Stimulated activated CD8-positive, alpha-beta memory T cell treated with anti-CD3 and anti-CD28 coated beads, Interleukin-4, amount 100 ng/mL, for 4 hours (primary cell): ENCODE data around the gene RABGEF1.
"Not testable (repeated sequence)": the region's sequence is repeated elsewhere in the genome, so short reads cannot be mapped to it uniquely, and the experiment has no call there.

Experiments
- DNase-seq, 2 donors: peaks; one replicate each; pipeline ENCODE4 v3.0.0-alpha.2; 2020; ENCODE audit warnings: low read depth in 2 of 2, low spot score in 1 of 2

Gene RABGEF1

GRCh38 chr7:66764905-66765304, 24.4 kb downstream of the RABGEF1 start:
- DNase-seq: not testable (repeated sequence)

GRCh38 chr7:66765322-66766025, 24.9 kb downstream of the RABGEF1 start:
- DNase-seq: not testable (repeated sequence)

- no peak for DNase-seq
Observed at GRCh38 chr7:66766041-66766440, 25.5 kb downstream of the RABGEF1 start.

DNA sequence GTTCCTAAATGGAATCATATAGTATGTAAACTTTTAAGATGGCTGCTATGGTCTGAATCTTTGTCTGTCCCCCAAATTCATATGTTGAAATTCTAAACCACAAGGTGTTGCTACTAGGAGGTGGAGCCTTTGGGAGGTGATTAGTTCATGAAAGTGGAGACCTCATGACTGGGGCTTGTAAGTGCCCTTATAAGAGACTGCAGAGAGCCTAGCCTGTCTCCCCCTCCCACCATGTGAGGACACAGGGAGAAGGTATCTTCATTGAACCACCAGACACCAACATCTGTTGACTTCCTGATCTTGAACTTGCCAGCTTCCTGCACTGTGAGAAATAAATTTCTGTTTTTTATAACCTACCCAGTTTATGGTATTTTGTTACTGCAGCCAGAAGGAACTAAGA, 27.0 kb downstream of the RABGEF1 start:
- not testable (repeated sequence) for DNase-seq

DNA sequence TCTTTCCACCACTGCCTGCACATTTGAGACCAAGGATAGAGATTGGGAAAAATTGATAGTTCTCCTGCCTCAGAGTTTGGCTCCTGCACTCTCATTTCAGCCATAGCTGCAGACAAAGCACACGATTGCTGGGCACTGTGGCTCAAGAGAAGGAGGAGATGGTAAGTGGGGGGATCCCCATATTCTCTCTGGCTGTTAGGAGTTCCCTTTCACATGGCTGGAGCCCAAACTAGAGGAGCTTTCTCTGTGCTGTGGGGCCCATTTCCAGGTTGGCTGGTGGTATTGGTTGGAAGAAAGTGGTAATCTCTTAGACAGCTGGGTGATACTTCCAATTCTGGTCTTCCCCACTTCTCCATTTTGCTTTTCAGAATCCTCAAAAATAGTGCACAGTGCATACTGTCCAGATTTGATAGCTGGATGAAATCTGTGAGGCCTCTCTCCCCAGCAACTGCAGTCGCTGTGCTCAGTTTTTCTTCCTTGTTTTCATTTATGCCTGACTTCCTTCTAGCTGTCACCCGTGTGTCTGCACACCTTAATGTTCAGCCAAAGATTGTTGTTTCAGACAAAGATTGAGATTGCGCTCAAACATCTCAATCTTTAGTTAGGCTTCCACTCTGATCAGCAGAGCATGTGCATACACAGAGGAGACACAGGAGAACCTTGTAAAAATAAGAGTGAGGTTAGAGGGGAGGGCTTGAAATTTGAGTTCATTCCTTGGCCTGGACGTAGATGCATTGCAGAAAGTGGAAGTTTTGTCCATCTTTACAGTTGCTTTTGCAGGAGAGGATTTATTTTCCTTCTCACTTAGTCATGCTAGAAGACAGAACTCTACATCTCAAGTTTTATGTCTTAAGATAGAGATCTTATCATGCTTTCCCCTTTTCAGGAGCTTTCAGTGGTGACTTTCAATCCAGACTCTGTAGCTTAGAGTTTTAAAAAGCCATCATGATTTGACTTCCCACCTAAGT, 28.6 kb downstream of the RABGEF1 start:
- DNase-seq: no peak

DNA sequence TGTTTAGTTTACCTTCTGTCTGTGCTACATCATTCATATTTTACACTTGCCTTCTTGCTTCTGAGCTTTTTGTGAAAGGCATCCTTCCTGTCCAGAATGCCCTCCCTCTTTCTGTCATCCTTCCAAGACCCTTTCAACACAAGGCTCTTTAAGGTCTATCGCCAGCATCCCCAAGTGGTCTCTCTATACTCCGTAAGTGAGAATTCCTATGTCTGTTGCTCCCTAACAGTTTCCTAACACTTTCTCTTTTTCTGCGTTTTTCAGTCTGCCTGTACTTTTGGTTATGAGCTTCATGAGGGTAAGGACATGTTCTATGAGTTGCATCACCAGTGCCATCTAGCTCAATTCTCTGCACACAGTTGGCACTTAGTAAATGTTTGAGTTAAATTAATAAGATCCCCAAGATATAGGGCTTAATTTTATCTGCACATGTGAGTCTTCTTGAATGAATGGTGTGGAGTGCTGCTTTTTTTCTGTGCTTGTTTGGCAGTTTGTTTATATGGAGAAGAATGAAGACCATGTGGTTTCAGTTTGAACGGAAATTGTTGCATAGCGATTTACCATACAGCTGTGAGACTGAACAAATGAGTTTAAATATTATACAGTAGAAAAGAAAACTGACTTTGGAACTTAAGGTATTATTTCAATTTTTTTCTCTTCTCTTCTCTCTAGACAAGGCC, 29.4 kb downstream of the RABGEF1 start:
- DNase-seq: no peak

- DNase-seq: no peak
Observed at GRCh38 chr7:66771795-66772194, 31.3 kb downstream of the RABGEF1 start.

- DNase-seq: not testable (repeated sequence)
Observed at GRCh38 chr7:66773744-66774143, 33.2 kb downstream of the RABGEF1 start.

DNA sequence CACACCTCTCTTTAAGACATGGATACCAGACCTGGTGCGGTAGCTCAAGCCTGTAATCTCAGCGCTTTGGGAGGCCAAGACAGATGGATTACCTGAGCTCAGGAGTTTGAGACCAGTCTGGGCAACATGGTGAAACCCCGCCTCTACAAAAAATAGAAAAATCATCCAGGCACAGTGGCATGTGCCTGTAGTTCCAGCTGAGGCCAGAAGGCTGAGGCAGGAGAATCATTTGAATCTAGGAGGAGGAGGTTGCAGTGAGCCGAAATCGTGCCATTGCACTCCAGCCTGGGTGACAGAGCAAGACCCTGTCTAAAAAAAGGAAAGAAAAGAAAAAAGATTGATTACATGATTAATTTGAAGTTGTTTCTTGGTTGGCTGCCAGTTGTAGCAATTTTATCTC, 35.9 kb downstream of the RABGEF1 start:
- not testable (repeated sequence) for DNase-seq

DNA sequence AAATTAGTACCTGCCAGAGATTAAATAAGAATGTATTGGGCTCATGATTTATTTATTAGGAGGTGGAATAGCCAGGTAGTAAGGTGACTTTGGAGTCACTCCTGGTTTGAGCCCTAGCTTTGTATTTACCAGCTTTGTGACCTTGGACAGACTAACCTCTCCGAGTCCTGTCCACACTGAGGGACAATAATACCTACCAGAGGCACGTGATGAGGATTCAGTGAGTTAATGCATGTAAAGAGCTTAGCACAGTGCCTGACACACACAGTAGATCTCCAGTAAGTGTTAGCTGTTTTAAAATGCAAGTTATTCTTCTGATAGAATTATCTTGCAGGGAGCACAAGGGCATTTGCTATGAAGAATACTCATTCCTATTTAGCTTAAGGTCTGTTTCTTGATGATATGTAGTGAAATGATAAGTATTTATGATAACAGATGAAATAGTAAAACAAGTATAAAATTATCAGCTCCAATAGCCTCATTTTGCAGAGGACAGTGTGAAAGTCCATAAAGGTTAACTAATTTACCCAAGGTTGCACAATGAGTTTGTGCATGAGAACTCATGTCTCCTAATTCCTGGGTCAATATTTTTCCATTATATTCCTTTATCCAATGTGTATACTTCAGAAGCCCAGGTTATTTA, 36.4 kb downstream of the RABGEF1 start:
- no peak for DNase-seq

DNA sequence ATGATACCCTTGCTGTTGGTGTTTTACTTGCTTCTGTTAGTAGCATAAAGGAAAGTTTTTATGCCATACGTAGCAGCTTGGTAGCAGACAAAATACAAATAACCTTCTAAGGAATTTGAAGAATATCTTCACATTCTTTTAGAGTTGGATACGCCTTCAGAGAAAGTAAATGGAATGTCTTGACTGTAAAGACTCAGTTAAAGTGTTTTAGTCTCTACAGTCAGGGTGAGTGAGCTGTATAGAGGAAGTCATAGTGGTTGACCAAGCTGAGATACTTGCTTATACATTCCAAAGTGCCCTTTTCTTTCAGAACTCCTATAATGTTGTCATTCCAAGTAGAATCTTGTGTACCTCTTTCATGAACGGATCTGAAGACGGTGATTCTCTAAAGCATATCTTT, 37.7 kb downstream of the RABGEF1 start:
- no peak for DNase-seq

GRCh38 chr7:66779669-66780409, 39.3 kb downstream of the RABGEF1 start:
- no peak for DNase-seq

DNA sequence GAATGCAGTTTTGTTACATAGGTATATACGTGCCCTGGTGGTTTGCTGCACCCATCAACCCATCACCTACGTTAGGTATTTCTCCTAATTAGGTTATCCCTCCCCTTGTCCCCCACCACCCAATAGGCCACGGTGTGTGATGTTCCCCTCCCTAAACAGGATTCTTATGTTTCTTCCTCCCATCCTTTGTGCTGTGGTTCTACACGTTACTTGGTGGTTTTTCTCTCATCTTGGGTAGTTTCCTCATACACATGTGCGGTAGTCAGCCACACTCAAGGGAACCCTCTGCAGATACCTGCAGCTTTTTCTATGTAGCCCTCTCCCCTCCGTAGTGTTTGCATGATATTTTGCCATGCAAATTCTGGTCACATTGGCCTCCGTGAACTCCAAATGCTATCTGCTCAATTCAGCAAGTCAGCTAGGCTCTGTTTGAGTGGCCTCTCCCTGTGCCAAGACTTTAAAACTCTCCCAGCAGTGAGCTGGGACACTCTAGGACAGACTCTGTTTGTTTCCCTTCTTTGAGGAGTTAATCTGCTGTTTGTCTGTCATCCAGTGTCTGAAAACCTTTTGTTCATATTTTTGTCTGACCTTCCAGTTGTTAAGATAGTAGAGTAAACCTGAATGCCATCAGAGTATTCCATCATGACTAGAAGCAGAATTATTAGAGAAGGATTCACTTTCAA, 41.0 kb downstream of the RABGEF1 start:
- DNase-seq: no peak

GRCh38 chr7:66782875-66783274, 42.3 kb downstream of the RABGEF1 start:
- not testable (repeated sequence) for DNase-seq

DNA sequence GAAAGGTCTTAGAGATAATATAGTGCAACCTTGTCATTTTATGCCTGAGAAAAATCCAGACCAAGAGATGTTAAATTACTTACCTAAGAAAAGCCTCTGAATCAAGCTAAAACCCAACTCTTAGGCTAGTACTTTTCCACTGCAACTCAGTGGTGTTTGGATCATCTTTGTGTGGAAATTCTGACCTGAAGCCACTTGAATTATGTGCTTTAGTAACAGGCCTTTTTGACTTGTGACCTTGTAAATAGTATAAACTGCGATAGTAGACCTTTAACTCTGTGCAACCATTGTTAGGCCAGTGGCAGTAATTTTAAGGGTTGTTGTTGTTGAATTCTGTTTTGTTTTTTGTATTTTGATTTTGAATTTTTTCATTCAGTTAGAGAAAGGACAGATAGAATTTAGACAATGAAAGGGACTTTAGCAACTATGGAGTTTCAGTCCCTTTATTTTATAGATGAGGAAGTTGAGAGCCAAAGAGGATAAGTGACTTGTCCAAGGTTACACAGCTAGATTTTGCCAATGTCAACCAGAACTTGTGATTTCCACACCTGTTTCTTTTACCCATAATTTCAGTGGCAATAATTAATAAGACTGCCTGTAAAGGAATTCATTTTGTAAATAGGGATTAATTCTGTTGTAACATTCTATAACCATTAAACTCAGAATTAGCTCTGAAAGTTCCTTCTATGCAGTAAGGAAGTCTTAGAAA, 43.5 kb downstream of the RABGEF1 start:
- DNase-seq: not testable (repeated sequence)

- DNase-seq: no peak
Observed at GRCh38 chr7:66790196-66790595, 49.7 kb downstream of the RABGEF1 start.

DNA sequence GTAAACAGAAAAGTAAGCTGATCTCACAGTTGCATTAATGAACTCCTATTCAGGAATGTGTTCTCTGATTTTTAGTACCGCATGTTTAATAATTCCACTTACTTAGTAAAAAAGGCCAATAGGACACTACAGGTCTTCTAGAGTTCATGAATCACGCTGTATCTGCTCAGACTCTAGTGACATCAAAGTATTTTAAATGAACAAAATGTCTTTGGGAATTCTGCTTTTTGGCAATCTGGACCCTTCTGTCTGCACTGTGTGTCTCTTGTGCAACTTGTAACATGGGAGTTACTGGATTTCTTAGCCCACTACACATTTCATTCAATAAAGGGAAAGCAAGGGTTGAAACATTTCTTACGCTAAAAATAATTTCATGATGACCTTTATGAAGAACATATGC, 50.2 kb downstream of the RABGEF1 start:
- DNase-seq: no peak

DNA sequence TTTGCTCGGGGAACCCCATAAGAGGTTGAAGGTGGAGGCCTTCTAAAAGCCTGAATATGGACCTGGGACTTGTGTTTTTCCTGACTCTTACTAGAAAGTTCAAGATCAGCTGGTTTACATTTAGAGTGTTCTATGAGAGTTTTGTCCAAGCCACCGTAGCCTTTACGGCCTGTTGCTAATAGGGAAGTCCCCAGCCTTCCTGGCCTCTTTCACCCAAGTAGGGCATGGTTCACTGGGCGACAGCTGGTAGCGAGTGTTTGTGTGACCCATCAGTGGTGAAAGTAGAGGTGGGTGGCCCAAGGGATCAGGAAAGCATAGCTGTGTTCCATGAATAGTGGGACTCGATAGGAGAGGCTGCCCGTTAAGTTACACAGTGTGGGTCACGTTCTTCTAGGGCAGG, 60.1 kb downstream of the RABGEF1 start:
- no peak for DNase-seq

DNA sequence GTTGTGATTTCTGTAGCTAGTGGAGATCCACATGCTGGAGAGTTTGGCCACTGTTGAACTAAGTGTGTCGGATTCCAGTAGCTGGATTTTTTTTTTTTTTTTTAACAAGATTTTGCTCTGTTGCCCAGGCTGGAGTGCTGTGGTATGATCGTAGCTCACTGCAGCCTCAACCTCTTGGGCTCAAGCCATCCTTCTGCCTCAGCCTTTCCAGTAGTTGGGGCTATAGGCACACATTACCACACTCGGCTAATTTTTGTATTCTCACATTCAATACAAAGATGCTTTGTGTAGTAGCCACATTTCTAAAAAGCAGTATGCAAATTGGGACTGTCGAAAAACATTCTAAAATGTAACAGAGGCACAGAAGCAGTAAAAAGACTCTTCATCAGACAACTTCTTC, 63.5 kb downstream of the RABGEF1 start:
- DNase-seq: no peak
